ENCODE data around the gene FAM110A. TPM values are rescaled to one million over a fixed set of nuclear protein-coding genes. Genes with fewer than 3 reads are reported as not detected.
"Not testable (repeated sequence)": the region's sequence is repeated elsewhere in the genome, so short reads cannot be mapped to it uniquely, and the experiment has no call there.

FAM110A gene
- polyA plus RNA-seq, 1 experiment = 4.2 TPM

GRCh38 chr20:848193-848592 lies 14.7 kb downstream of the FAM110A start:
- H3K36me3 ChIP-seq (ENCODE audit: control insufficient read depth, insufficient read depth, low read length) = no peaks in the 10 kb centered on the region; the same call in 1 of the 2 replicates
- H3K27me3 ChIP-seq (ENCODE audit: control insufficient read depth, insufficient read depth, low read length) = no peaks in the 10 kb centered on the region
- ChIA-PET CTCF (no interaction called here), POLR2A (no interaction called here)
- TF ChIP-seq, protein P1, sequence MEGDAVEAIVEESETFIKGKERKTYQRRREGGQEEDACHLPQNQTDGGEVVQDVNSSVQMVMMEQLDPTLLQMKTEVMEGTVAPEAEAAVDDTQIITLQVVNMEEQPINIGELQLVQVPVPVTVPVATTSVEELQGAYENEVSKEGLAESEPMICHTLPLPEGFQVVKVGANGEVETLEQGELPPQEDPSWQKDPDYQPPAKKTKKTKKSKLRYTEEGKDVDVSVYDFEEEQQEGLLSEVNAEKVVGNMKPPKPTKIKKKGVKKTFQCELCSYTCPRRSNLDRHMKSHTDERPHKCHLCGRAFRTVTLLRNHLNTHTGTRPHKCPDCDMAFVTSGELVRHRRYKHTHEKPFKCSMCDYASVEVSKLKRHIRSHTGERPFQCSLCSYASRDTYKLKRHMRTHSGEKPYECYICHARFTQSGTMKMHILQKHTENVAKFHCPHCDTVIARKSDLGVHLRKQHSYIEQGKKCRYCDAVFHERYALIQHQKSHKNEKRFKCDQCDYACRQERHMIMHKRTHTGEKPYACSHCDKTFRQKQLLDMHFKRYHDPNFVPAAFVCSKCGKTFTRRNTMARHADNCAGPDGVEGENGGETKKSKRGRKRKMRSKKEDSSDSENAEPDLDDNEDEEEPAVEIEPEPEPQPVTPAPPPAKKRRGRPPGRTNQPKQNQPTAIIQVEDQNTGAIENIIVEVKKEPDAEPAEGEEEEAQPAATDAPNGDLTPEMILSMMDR (IDR thresholded peaks at IDR 0.05; ENCODE audit: insufficient read depth, low read depth, low read length) = no peak
- DNase-seq (ENCODE audit: low read depth) = no peak
- H3K4me3 ChIP-seq (ENCODE audit: low read depth, low read length) = no peak overlapping the region

DNA sequence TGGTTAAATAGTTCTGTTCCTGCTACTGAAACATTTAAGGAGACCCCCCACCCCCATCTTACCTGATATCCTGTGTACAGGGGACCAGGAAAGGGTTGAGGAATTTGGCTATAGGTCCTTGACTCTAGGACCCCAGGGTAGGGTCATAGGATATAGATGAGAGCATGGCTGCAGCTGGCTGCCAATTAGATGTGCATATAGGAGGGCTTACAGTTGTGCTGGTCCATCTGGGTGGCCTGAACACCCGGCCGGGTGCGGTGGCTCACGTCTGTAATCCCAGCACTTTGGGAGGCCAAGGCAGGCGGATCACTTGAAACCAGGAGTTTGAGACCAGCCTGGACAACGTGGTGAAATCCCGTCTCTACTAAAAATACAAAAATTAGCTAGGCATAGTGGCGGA lies 15.2 kb downstream of the FAM110A start:
- POLR2A ChIA-PET; H3K4me3 ChIP-seq (ENCODE audit: low read depth, low read length); H3K27me3 ChIP-seq (ENCODE audit: control insufficient read depth, insufficient read depth, low read length); H3K36me3 ChIP-seq (ENCODE audit: control insufficient read depth, insufficient read depth, low read length); CTCF ChIA-PET; DNase-seq (ENCODE audit: low read depth): not testable (repeated sequence)

- H3K36me3 ChIP-seq (ENCODE audit: control insufficient read depth, insufficient read depth, low read length) = no peaks in the 10 kb centered on the region
- no peaks in the 10 kb centered on the region for H3K27me3 ChIP-seq (ENCODE audit: control insufficient read depth, insufficient read depth, low read length)
- POLR2A ChIA-PET = interaction anchor here (0.6 kb wide), 1 partner anchor 11 kb away, joined by 3 read pairs; no protein-coding TSS in a partner anchor
- TF ChIP-seq, protein P1 (IDR thresholded peaks at IDR 0.05; ENCODE audit: insufficient read depth, low read depth, low read length) = no peak
- DNase-seq (ENCODE audit: low read depth) = no peak
- CTCF ChIA-PET = interaction anchor here (1.3 kb wide), 1 partner anchor 10 kb away, joined by 5 read pairs; no protein-coding TSS in a partner anchor
- no peak overlapping the region for H3K4me3 ChIP-seq (ENCODE audit: low read depth, low read length)
Measured at GRCh38 chr20:853406-853996, 20.0 kb downstream of the FAM110A start.

DNA sequence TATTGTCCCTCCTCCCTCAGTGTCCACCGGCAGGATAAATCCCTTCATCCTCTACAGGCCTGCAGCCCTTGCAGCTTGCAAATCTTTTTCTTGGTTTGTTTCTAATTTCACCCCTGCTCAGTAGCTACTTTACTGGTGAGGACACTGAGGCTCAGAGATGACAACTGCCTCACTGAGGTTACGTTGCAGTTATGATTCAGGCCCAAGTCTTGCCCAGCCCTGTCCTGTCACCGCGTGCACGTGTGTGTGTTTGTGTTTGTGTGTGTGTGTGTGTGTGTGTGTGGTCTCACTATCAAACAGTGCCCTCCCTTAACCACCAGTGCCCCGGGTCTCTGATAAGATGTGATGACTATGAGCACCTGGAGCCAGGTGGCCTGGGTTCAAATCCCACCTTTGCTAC lies 21.1 kb downstream of the FAM110A start:
- no peaks in the 10 kb centered on the region for H3K36me3 ChIP-seq (ENCODE audit: control insufficient read depth, insufficient read depth, low read length)
- TF ChIP-seq, protein P1 (IDR thresholded peaks at IDR 0.05; ENCODE audit: insufficient read depth, low read depth, low read length) = no peak
- DNase-seq (ENCODE audit: low read depth) = no peak
- no peak overlapping the region for H3K4me3 ChIP-seq (ENCODE audit: low read depth, low read length)
- CTCF ChIA-PET = interaction anchor here (0.9 to 1.3 kb wide), 2 partner anchors 11 to 101 kb away, joined by 3 to 5 read pairs; no protein-coding TSS in a partner anchor
- POLR2A ChIA-PET = no interaction called here
- H3K27me3 ChIP-seq (ENCODE audit: control insufficient read depth, insufficient read depth, low read length) = no peaks in the 10 kb centered on the region

GRCh38 chr20:855466-856360 lies 22.2 kb downstream of the FAM110A start:
- CTCF ChIA-PET = interaction anchor here (0.6 to 1.3 kb wide), 2 partner anchors 10 to 100 kb away, joined by 3 read pairs; no protein-coding TSS in a partner anchor
- no peaks in the 10 kb centered on the region for H3K36me3 ChIP-seq (ENCODE audit: control insufficient read depth, insufficient read depth, low read length)
- H3K4me3 ChIP-seq (ENCODE audit: low read depth, low read length) = no peak overlapping the region
- H3K27me3 ChIP-seq (ENCODE audit: control insufficient read depth, insufficient read depth, low read length) = no peaks in the 10 kb centered on the region
- DNase-seq (ENCODE audit: low read depth) = no peak
- POLR2A ChIA-PET = no interaction called here
- TF ChIP-seq, protein P1 (IDR thresholded peaks at IDR 0.05; ENCODE audit: insufficient read depth, low read depth, low read length) = no peak
